Neural progenitor cell (in vitro differentiated cells): ENCODE data around the gene TBCB. TPM values are rescaled to one million over a fixed set of nuclear protein-coding genes. Genes with fewer than 3 reads are reported as not detected.

ENCODE experiments used
- DNase-seq: peaks from one replicate; pipeline ENCODE4 v3.0.0-alpha.2; 2016; ENCODE audit warnings: low spot score
- H2AFZ ChIP-seq: fragments of 200-600 bp; sonication (generic); replicated peaks from 2 replicates; pipeline ENCODE4 v1.6.1; 2016; ENCODE audit warnings: antibody characterized with exemption
- H3F3A ChIP-seq: fragments of 200-600 bp; sonication (generic); 2 replicates; pipeline ENCODE4 v1.6.1; 2016; ENCODE audit warnings: antibody characterized with exemption, low read depth
- H3K27ac ChIP-seq: fragments of 200-600 bp; sonication (generic); 2 replicates; pipeline ENCODE4 v1.5.1; 2016; ENCODE audit warnings: mild to moderate bottlenecking
- H3K27me3 ChIP-seq: fragments of 200-600 bp; sonication (generic); 2 replicates; pipeline ENCODE4 v1.6.1; 2016; ENCODE audit warnings: mild to moderate bottlenecking, moderate library complexity
- H3K36me3 ChIP-seq: fragments of 200-600 bp; sonication (generic); 2 replicates; pipeline ENCODE4 v1.5.1; 2016
- H3K4me1 ChIP-seq: fragments of 200-600 bp; sonication (generic); 2 replicates; pipeline ENCODE4 v1.6.1; 2016; ENCODE audit warnings: mixed run types
- H3K4me2 ChIP-seq: fragments of 200-600 bp; sonication (generic); 2 replicates; pipeline ENCODE4 v1.6.1; 2016
- H3K4me3 ChIP-seq: fragments of 200-600 bp; sonication (generic); 2 replicates; pipeline ENCODE4 v1.5.1; 2016
- H3K79me2 ChIP-seq: fragments of 200-600 bp; sonication (generic); 2 replicates; pipeline ENCODE4 v1.6.1; 2016; ENCODE audit warnings: low read depth
- H3K9ac ChIP-seq: fragments of 200-600 bp; sonication (generic); 2 replicates; pipeline ENCODE4 v1.6.1; 2016
- H3K9me3 ChIP-seq: fragments of 200-600 bp; sonication (generic); 2 replicates; pipeline ENCODE4 v1.5.1; 2016; ENCODE audit warnings: low read depth
- H4K20me1 ChIP-seq: fragments of 200-600 bp; sonication (generic); 2 replicates; pipeline ENCODE4 v1.6.1; 2016; ENCODE audit warnings: low read depth
- H3K27ac Mint-ChIP-seq: 3 replicates; pipeline ENCODE4 v1.8.0; 2021; ENCODE audit warnings: mixed read lengths
- H3K27me3 Mint-ChIP-seq: 2 replicates; pipeline ENCODE4 v1.8.0; 2022; ENCODE audit warnings: low read depth, mild to moderate bottlenecking, inconsistent platforms, moderate library complexity, mixed read lengths; ENCODE audit not compliant: insufficient read depth
- H3K36me3 Mint-ChIP-seq: 3 replicates; pipeline ENCODE4 v1.8.0; 2021; ENCODE audit warnings: mixed read lengths
- H3K4me1 Mint-ChIP-seq: 3 replicates; pipeline ENCODE4 v1.8.0; 2021; ENCODE audit warnings: mixed read lengths
- H3K4me3 Mint-ChIP-seq: 3 replicates; pipeline ENCODE4 v1.8.0; 2021; ENCODE audit warnings: mild to moderate bottlenecking, moderate library complexity, mixed read lengths
- H3K9me3 Mint-ChIP-seq: 3 replicates; pipeline ENCODE4 v1.8.0; 2020; ENCODE audit warnings: mixed read lengths
- EZH2 ChIP-seq: fragments of 200-600 bp; sonication (generic); IDR thresholded peaks from 2 replicates; pipeline ENCODE4 v1.6.1; 2017; ENCODE audit warnings: antibody characterized with exemption, mild to moderate bottlenecking, moderate library complexity
- EZH2phosphoT487 ChIP-seq: fragments of 200-600 bp; sonication (generic); IDR thresholded peaks from 2 replicates; pipeline ENCODE4 v1.6.1; 2017; ENCODE audit warnings: antibody characterized with exemption
- total RNA-seq: library from RNA; depleted of rRNA; stranded (reverse); fragments of >200 nt; gene quantifications from 2 replicates; pipeline ENCODE4 v1.2.3, GENCODE V29; 2015; ENCODE audit warnings: low replicate concordance
- TF ChIP-seq, protein P1 (sequence below): fragments of 200-600 bp; sonication (generic); IDR thresholded peaks from 2 replicates; pipeline ENCODE4 v1.5.1; 2017; ENCODE audit warnings: antibody characterized with exemption, mild to moderate bottlenecking

Gene TBCB
- total RNA-seq, 1 donor from 2014 or later = 166 TPM

DNA sequence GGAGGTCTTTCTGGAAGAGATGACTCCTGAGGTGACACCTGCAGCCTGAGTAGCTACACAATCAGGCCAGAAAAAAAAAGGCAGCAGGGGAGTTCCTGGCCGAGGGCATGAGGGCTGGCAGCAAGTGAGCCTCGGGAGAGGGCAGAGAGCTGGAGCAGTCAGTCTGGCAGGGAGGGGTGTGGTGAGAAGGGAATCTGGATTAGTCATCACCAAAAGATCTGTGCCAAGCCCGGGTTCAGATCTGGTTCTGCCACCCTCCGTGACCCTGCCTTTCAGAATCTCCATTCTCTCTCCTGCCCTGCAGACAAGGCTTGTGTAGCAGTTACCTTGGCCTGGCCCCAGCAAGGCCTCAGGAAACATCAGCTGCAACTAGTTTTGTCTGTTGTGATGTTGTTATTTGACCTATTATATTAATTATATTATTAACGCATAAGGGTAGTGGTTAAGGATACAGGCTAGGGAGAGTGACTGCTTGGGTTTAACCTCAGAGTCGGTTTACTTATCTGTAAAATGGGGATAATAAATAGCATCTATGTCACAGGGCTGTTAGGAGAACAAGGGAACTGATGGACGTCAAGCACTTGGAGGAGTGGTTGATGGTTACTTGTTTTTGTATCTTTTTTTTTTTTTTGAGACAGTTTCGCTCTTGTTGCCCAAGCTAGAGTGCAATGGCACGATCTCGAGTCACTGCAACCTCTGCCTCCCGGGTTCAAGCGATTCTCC lies 21.9 kb downstream of the TBCB start:
- TF ChIP-seq, protein P1, sequence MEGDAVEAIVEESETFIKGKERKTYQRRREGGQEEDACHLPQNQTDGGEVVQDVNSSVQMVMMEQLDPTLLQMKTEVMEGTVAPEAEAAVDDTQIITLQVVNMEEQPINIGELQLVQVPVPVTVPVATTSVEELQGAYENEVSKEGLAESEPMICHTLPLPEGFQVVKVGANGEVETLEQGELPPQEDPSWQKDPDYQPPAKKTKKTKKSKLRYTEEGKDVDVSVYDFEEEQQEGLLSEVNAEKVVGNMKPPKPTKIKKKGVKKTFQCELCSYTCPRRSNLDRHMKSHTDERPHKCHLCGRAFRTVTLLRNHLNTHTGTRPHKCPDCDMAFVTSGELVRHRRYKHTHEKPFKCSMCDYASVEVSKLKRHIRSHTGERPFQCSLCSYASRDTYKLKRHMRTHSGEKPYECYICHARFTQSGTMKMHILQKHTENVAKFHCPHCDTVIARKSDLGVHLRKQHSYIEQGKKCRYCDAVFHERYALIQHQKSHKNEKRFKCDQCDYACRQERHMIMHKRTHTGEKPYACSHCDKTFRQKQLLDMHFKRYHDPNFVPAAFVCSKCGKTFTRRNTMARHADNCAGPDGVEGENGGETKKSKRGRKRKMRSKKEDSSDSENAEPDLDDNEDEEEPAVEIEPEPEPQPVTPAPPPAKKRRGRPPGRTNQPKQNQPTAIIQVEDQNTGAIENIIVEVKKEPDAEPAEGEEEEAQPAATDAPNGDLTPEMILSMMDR = no peak
- TF ChIP-seq EZH2phosphoT487 (no peak), EZH2 (no peak)
- Histone ChIP-seq H3K9me3 (no peaks in the 10 kb centered on the region), H3K9ac (no peak overlapping the region), H3K4me1 (peaks cover 7% of the 10 kb centered on the region), H3K4me3 (no peak overlapping the region), H2AFZ (no peak overlapping the region), H3K4me2 (no peak overlapping the region), H3K79me2 (peaks cover 19% of the 10 kb centered on the region), H3K27ac (no peak overlapping the region), H4K20me1 (peaks cover 8% of the 10 kb centered on the region), H3K36me3 (no peaks in the 10 kb centered on the region), H3F3A (peaks cover 13% of the 10 kb centered on the region), H3K27me3 (no peaks in the 10 kb centered on the region)
- H3K27ac Mint-ChIP-seq = peak overlapping the region; percentile 7
- DNase-seq = no peak
- H3K36me3 Mint-ChIP-seq = peaks cover 9% of the 10 kb centered on the region
- peak overlapping the region; percentile 60 for H3K4me3 Mint-ChIP-seq
- peaks cover 13% of the 10 kb centered on the region for H3K27me3 Mint-ChIP-seq
- no peaks in the 10 kb centered on the region for H3K9me3 Mint-ChIP-seq
- H3K4me1 Mint-ChIP-seq = peaks cover 13% of the 10 kb centered on the region

GRCh38 chr19:36139120-36139472 lies 23.8 kb downstream of the TBCB start:
- Histone ChIP-seq H2AFZ (peak overlapping the region; percentile 83), H3K9ac (peak overlapping the region; percentile 37), H4K20me1 (peaks cover 15% of the 10 kb centered on the region), H3K4me2 (peak overlapping the region; percentile 83), H3F3A (peaks cover 13% of the 10 kb centered on the region), H3K4me3 (peak overlapping the region; percentile 91), H3K4me1 (peaks cover 7% of the 10 kb centered on the region), H3K79me2 (peaks cover 20% of the 10 kb centered on the region), H3K27me3 (no peaks in the 10 kb centered on the region), H3K9me3 (no peaks in the 10 kb centered on the region), H3K27ac (peak overlapping the region; percentile 48), H3K36me3 (no peaks in the 10 kb centered on the region)
- peak overlapping the region; percentile 78 for H3K27ac Mint-ChIP-seq
- no peak for DNase-seq
- no peak for TF ChIP-seq EZH2
- no peak for TF ChIP-seq EZH2phosphoT487
- TF ChIP-seq, protein P1 = no peak
- no peaks in the 10 kb centered on the region for H3K9me3 Mint-ChIP-seq
- peak overlapping the region; percentile 97 for H3K4me3 Mint-ChIP-seq
- H3K36me3 Mint-ChIP-seq = peaks cover 15% of the 10 kb centered on the region
- peaks cover 13% of the 10 kb centered on the region for H3K4me1 Mint-ChIP-seq
- H3K27me3 Mint-ChIP-seq = peaks cover 8% of the 10 kb centered on the region

DNA sequence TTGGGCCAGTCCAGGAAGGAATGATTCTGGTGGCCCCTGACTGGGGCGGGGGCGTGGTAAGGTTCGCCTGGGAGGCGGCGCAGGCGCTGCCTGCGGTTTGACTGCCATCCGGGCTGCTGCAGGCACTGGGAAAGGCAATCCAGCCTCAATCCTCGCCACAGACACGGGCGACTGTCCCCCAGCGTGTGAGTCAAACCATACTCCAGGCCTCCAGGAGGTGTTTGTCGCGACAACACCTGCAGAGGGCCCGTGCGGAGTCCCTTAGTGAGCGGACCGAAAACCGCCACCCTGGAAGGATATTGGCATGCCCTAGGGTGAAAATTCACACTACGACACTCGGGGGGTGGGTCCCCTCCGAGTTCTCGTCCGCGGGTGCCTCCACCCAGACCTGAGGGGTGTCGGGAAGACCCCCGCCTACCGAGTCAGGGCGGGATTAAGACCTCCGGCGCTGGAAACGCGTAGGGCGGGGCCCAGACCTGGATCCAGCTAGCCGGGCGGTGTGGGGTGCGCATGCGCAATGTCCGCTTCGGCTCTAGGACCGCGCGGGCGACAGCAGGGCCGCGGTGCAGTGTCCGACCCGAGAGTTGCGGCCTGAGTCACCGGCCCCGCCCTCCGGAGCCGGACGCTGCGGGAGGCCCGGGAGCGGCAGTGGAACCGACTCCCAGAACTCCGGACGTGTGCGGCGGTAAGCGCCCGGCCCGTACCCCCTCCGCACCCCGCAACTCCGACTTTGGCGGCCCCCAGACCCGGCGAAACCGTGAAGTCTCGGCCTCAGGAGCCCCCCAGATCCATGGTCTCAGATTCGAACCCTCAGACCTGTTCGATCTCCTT lies 24.4 kb downstream of the TBCB start, which contains the start of gene CAPNS1:
Gene CAPNS1, plus strand, starts transcription at position 594 of the 831 bp plus-strand sequence. CDS start 946 bp downstream, outside the sequence.
- H3K9ac ChIP-seq = peak within 1 kb of the TSS; percentile 74
- H3K79me2 ChIP-seq = peaks cover 20% of the 10 kb centered on the region
- Mint-ChIP-seq H3K36me3 (peaks cover 18% of the 10 kb centered on the region), H3K4me3 (peak within 1 kb of the TSS; percentile 97), H3K27ac (peak within 1 kb of the TSS; percentile 78), H3K27me3 (peaks cover 8% of the 10 kb centered on the region), H3K9me3 (no peaks in the 10 kb centered on the region), H3K4me1 (peaks cover 13% of the 10 kb centered on the region)
- TF ChIP-seq, protein P1 = peak; percentile 38
- TF ChIP-seq EZH2 = no peak
- no peaks in the 10 kb centered on the region for H3K9me3 ChIP-seq
- peak within 1 kb of the TSS; percentile 83 for H2AFZ ChIP-seq
- no peaks in the 10 kb centered on the region for H3K36me3 ChIP-seq
- H3K4me1 ChIP-seq = peaks cover 7% of the 10 kb centered on the region
- H4K20me1 ChIP-seq = peaks cover 15% of the 10 kb centered on the region
- H3K4me2 ChIP-seq = peak within 1 kb of the TSS; percentile 83
- H3F3A ChIP-seq = peaks cover 13% of the 10 kb centered on the region
- H3K27ac ChIP-seq = peak within 1 kb of the TSS; percentile 63
- H3K4me3 ChIP-seq = peak within 1 kb of the TSS; percentile 91
- peak; percentile 99 for DNase-seq
- H3K27me3 ChIP-seq = no peaks in the 10 kb centered on the region
